CD8-positive, alpha-beta memory T cell (primary cell): ENCODE measurements around the gene ETFA. TPM values are rescaled to one million over a fixed set of nuclear protein-coding genes. Genes with fewer than 3 reads are reported as not detected.

Source experiments
- CTCF ChIA-PET: fragments of 350-600 bp; sonication (Branson Sonifier 250); formaldehyde crosslinking; loops from one replicate; lab custom pipeline; 2021; ENCODE audit warnings: antibody characterized with exemption; lab: Charles Lee
- POLR2A ChIA-PET: fragments of 350-600 bp; sonication (Branson Sonifier 250); formaldehyde crosslinking; loops from one replicate; lab custom pipeline; 2021; ENCODE audit warnings: antibody characterized with exemption; lab: Charles Lee
- DNase-seq, 5 donors: peaks; one replicate each; pipeline versions ENCODE4 v3.0.0 to v3.0.0-alpha.2; 2020 to 2022; ENCODE audit warnings: mixed read lengths in 1 of 5
- H3K27ac ChIP-seq: one replicate; pipeline ENCODE4 v1.7.0; 2013; ENCODE audit warnings: low read depth, mild to moderate bottlenecking, low read length, moderate library complexity
- H3K27me3 ChIP-seq: 2 replicates; pipeline ENCODE4 v1.7.0; 2013; ENCODE audit warnings: low read length, mild to moderate bottlenecking; ENCODE audit not compliant: insufficient read depth, poor library complexity, severe bottlenecking
- H3K36me3 ChIP-seq: 2 replicates; pipeline ENCODE4 v1.7.0; 2013; ENCODE audit warnings: mild to moderate bottlenecking, low read length, moderate library complexity; ENCODE audit not compliant: insufficient read depth
- H3K4me1 ChIP-seq: 2 replicates; pipeline ENCODE4 v1.7.0; 2013; ENCODE audit warnings: mild to moderate bottlenecking, low read length, moderate library complexity; ENCODE audit not compliant: insufficient read depth
- H3K4me3 ChIP-seq: 2 replicates; pipeline ENCODE4 v1.7.0; 2013; ENCODE audit warnings: mild to moderate bottlenecking, low read length
- H3K9me3 ChIP-seq: 2 replicates; pipeline ENCODE4 v1.7.0; 2013; ENCODE audit warnings: mild to moderate bottlenecking, low read length
- H3K27ac Mint-ChIP-seq, 8 donors: one replicate each; pipeline ENCODE4 v1.8.0; 2020 to 2021; ENCODE audit warnings: mixed read lengths in 8 of 8, mild to moderate bottlenecking in 6 of 8, inconsistent platforms in 3 of 8, moderate library complexity in 3 of 8
- H3K27me3 Mint-ChIP-seq, 2 donors: one replicate each; pipeline ENCODE4 v1.8.0; 2020 to 2021; ENCODE audit warnings: mixed read lengths in 2 of 2, mild to moderate bottlenecking in 1 of 2, moderate library complexity in 1 of 2
- H3K36me3 Mint-ChIP-seq, 3 donors: one replicate each; pipeline ENCODE4 v1.8.0; 2020 to 2021; ENCODE audit warnings: mixed read lengths in 3 of 3, inconsistent platforms in 1 of 3, mild to moderate bottlenecking in 1 of 3
- H3K4me1 Mint-ChIP-seq, 3 donors: one replicate each; pipeline ENCODE4 v1.8.0; 2020 to 2021; ENCODE audit warnings: mixed read lengths in 3 of 3, inconsistent platforms in 1 of 3, mild to moderate bottlenecking in 1 of 3
- H3K4me3 Mint-ChIP-seq, 7 donors: one replicate each; pipeline ENCODE4 v1.8.0; 2020 to 2021; ENCODE audit warnings: mixed read lengths in 7 of 7, mild to moderate bottlenecking in 6 of 7, moderate library complexity in 4 of 7, inconsistent platforms in 2 of 7
- H3K9me3 Mint-ChIP-seq, 5 donors: one replicate each; pipeline ENCODE4 v1.8.0; 2020 to 2022; ENCODE audit warnings: mixed read lengths in 5 of 5, mild to moderate bottlenecking in 3 of 5, moderate library complexity in 2 of 5, inconsistent platforms in 1 of 5
- polyA plus RNA-seq: library from polyadenylated mRNA; unstranded; fragments of 300-500 nt; fragmentation: Illumina TruSeq; gene quantifications from one replicate; pipeline ENCODE4 v1.2.3, GENCODE V29; 2021
- total RNA-seq, 2 experiments: library from RNA; stranded (reverse); gene quantifications; one replicate each; pipeline ENCODE4 v1.2.3, GENCODE V29; 2021

ETFA gene
- total and polyA plus RNA-seq, 3 experiments from 2014 or later: 122 to 178 (median 176) TPM

GRCh38 chr15:76235186-76235826 is 76.0 kb downstream of the ETFA start:
- Mint-ChIP-seq H3K9me3 (no peaks in the 10 kb centered on the region), H3K27ac (peak overlapping the region in 1 of 8 donors; percentile 33), H3K4me1 (no peaks in the 10 kb centered on the region), H3K36me3 (peaks cover 0 to 20% (median 4%) of the 10 kb centered on the region in 3 donors), H3K27me3 (no peaks in the 10 kb centered on the region), H3K4me3 (no peak overlapping the region)
- no peak overlapping the region for H3K27ac ChIP-seq
- POLR2A ChIA-PET: no interaction called here
- peak in 2 of 5 donors; percentile 14 to 24 for DNase-seq
- H3K27me3 ChIP-seq: no peaks in the 10 kb centered on the region
- CTCF ChIA-PET: no interaction called here
- no peaks in the 10 kb centered on the region for H3K4me1 ChIP-seq
- no peaks in the 10 kb centered on the region for H3K9me3 ChIP-seq
- H3K4me3 ChIP-seq: no peak overlapping the region
- peaks cover 6% of the 10 kb centered on the region for H3K36me3 ChIP-seq

GRCh38 chr15:76234337-76234889 is 76.9 kb downstream of the ETFA start:
- ChIA-PET POLR2A (no interaction called here), CTCF (no interaction called here)
- no peak for DNase-seq
- H3K27me3 Mint-ChIP-seq: no peaks in the 10 kb centered on the region
- no peaks in the 10 kb centered on the region for H3K4me1 Mint-ChIP-seq
- H3K9me3 Mint-ChIP-seq: no peaks in the 10 kb centered on the region
- no peak overlapping the region for H3K4me3 ChIP-seq
- H3K36me3 ChIP-seq: peaks cover 6% of the 10 kb centered on the region
- H3K36me3 Mint-ChIP-seq: peaks cover 0 to 21% (median 4%) of the 10 kb centered on the region in 3 donors
- no peak overlapping the region for H3K27ac ChIP-seq
- no peaks in the 10 kb centered on the region for H3K27me3 ChIP-seq
- H3K9me3 ChIP-seq: no peaks in the 10 kb centered on the region
- peak overlapping the region in 1 of 8 donors; percentile 74 for H3K27ac Mint-ChIP-seq
- no peak overlapping the region for H3K4me3 Mint-ChIP-seq
- no peaks in the 10 kb centered on the region for H3K4me1 ChIP-seq

- Histone ChIP-seq H3K4me3 (no peak overlapping the region), H3K4me1 (no peaks in the 10 kb centered on the region), H3K27ac (no peak overlapping the region), H3K36me3 (peaks cover 6% of the 10 kb centered on the region), H3K9me3 (no peaks in the 10 kb centered on the region), H3K27me3 (no peaks in the 10 kb centered on the region)
- H3K9me3 Mint-ChIP-seq: no peaks in the 10 kb centered on the region
- ChIA-PET POLR2A (no interaction called here), CTCF (interaction anchor here (0.7 kb wide), 1 partner anchor 228 kb away, joined by 3 read pairs; no protein-coding TSS in a partner anchor)
- H3K4me1 Mint-ChIP-seq: no peaks in the 10 kb centered on the region
- peaks cover 0 to 26% (median 4%) of the 10 kb centered on the region in 3 donors for H3K36me3 Mint-ChIP-seq
- no peaks in the 10 kb centered on the region for H3K27me3 Mint-ChIP-seq
- no peak overlapping the region for H3K4me3 Mint-ChIP-seq
- no peak overlapping the region for H3K27ac Mint-ChIP-seq
- no peak for DNase-seq
Observed at GRCh38 chr15:76233921-76234320, 77.3 kb downstream of the ETFA start.

GRCh38 chr15:76229266-76229665 is 82.0 kb downstream of the ETFA start:
- peaks cover 4 to 46% (median 12%) of the 10 kb centered on the region in 3 donors for H3K36me3 Mint-ChIP-seq
- H3K27me3 ChIP-seq: no peaks in the 10 kb centered on the region
- no peak for DNase-seq
- H3K4me3 Mint-ChIP-seq: no peak overlapping the region
- peaks cover 0 to 2% of the 10 kb centered on the region in 2 donors for H3K27me3 Mint-ChIP-seq
- H3K36me3 ChIP-seq: peaks cover 10% of the 10 kb centered on the region
- H3K4me1 Mint-ChIP-seq: no peaks in the 10 kb centered on the region
- POLR2A ChIA-PET: interaction anchor here (0.6 kb wide), 1 partner anchor 20 kb away, joined by 5 read pairs; no protein-coding TSS in a partner anchor
- H3K9me3 Mint-ChIP-seq: no peaks in the 10 kb centered on the region
- H3K9me3 ChIP-seq: no peaks in the 10 kb centered on the region
- no peak overlapping the region for H3K4me3 ChIP-seq
- no peak overlapping the region for H3K27ac ChIP-seq
- no peaks in the 10 kb centered on the region for H3K4me1 ChIP-seq
- CTCF ChIA-PET: no interaction called here
- no peak overlapping the region for H3K27ac Mint-ChIP-seq

- Mint-ChIP-seq H3K27ac (no peak overlapping the region), H3K36me3 (peaks cover 18 to 55% (median 29%) of the 10 kb centered on the region in 3 donors), H3K27me3 (peaks cover 0 to 2% of the 10 kb centered on the region in 2 donors), H3K9me3 (no peaks in the 10 kb centered on the region), H3K4me3 (no peak overlapping the region), H3K4me1 (peaks cover 6 to 12% (median 9%) of the 10 kb centered on the region in 3 donors)
- H3K9me3 ChIP-seq: no peaks in the 10 kb centered on the region
- ChIA-PET POLR2A (no interaction called here), CTCF (no interaction called here)
- peaks cover 5% of the 10 kb centered on the region for H3K36me3 ChIP-seq
- H3K4me3 ChIP-seq: no peak overlapping the region
- DNase-seq: no peak
- H3K27ac ChIP-seq: no peak overlapping the region
- H3K27me3 ChIP-seq: no peaks in the 10 kb centered on the region
- no peaks in the 10 kb centered on the region for H3K4me1 ChIP-seq
Observed at GRCh38 chr15:76223521-76223920, 87.7 kb downstream of the ETFA start.

- H3K4me1 ChIP-seq: no peaks in the 10 kb centered on the region
Observed at GRCh38 chr15:76222159-76222558, 89.1 kb downstream of the ETFA start.

GRCh38 chr15:76221085-76221767 is 90.0 kb downstream of the ETFA start:
- no peaks in the 10 kb centered on the region for H3K9me3 ChIP-seq

More at GRCh38 chr15:76222159-76222558, 89.1 kb downstream of the ETFA start:
- DNase-seq: no peak
- ChIA-PET POLR2A (no interaction called here), CTCF (no interaction called here)
- no peaks in the 10 kb centered on the region for H3K36me3 ChIP-seq
- H3K27me3 ChIP-seq: no peaks in the 10 kb centered on the region
- no peak overlapping the region for H3K4me3 Mint-ChIP-seq
- no peak overlapping the region for H3K27ac ChIP-seq
- peaks cover 0 to 2% of the 10 kb centered on the region in 2 donors for H3K27me3 Mint-ChIP-seq
- H3K9me3 Mint-ChIP-seq: no peaks in the 10 kb centered on the region
- H3K27ac Mint-ChIP-seq: no peak overlapping the region
- no peaks in the 10 kb centered on the region for H3K9me3 ChIP-seq
- H3K4me3 ChIP-seq: no peak overlapping the region
- peaks cover 8 to 14% (median 10%) of the 10 kb centered on the region in 3 donors for H3K4me1 Mint-ChIP-seq
- H3K36me3 Mint-ChIP-seq: peaks cover 19 to 60% (median 31%) of the 10 kb centered on the region in 3 donors

GRCh38 chr15:76217882-76218217 is 93.4 kb downstream of the ETFA start:
- Mint-ChIP-seq H3K4me1 (peaks cover 10 to 17% (median 11%) of the 10 kb centered on the region in 3 donors), H3K36me3 (peaks cover 15 to 63% (median 27%) of the 10 kb centered on the region in 3 donors)

More at GRCh38 chr15:76221085-76221767, 90.0 kb downstream of the ETFA start:
- no peaks in the 10 kb centered on the region for H3K9me3 Mint-ChIP-seq
- peaks cover 0 to 2% of the 10 kb centered on the region in 2 donors for H3K27me3 Mint-ChIP-seq
- DNase-seq: no peak
- no peak overlapping the region for H3K27ac Mint-ChIP-seq
- H3K4me3 Mint-ChIP-seq: no peak overlapping the region
- no peaks in the 10 kb centered on the region for H3K4me1 ChIP-seq
- no peaks in the 10 kb centered on the region for H3K36me3 ChIP-seq
- peaks cover 10 to 17% (median 11%) of the 10 kb centered on the region in 3 donors for H3K4me1 Mint-ChIP-seq
- CTCF ChIA-PET: no interaction called here
- no peak overlapping the region for H3K4me3 ChIP-seq
- H3K36me3 Mint-ChIP-seq: peaks cover 19 to 66% (median 34%) of the 10 kb centered on the region in 3 donors
- no peaks in the 10 kb centered on the region for H3K27me3 ChIP-seq
- POLR2A ChIA-PET: no interaction called here
- H3K27ac ChIP-seq: no peak overlapping the region

More at GRCh38 chr15:76217882-76218217, 93.4 kb downstream of the ETFA start:
- Histone ChIP-seq H3K27ac (no peak overlapping the region), H3K4me1 (no peaks in the 10 kb centered on the region), H3K27me3 (no peaks in the 10 kb centered on the region), H3K4me3 (no peak overlapping the region), H3K36me3 (peaks cover 23% of the 10 kb centered on the region), H3K9me3 (no peaks in the 10 kb centered on the region)
- no peak for DNase-seq
- Mint-ChIP-seq H3K27me3 (no peaks in the 10 kb centered on the region), H3K4me3 (no peak overlapping the region), H3K9me3 (no peaks in the 10 kb centered on the region), H3K27ac (no peak overlapping the region)
- ChIA-PET CTCF (no interaction called here), POLR2A (no interaction called here)
